GM18861 (cell line): ENCODE data around the gene FOCAD.

Source experiments
- ATAC-seq: cut with Tn5 transposase; IDR thresholded peaks from one replicate; pipeline ENCODE4 v1.9.1; 2021; ENCODE audit not compliant: unreplicated experiment

Gene FOCAD

DNA sequence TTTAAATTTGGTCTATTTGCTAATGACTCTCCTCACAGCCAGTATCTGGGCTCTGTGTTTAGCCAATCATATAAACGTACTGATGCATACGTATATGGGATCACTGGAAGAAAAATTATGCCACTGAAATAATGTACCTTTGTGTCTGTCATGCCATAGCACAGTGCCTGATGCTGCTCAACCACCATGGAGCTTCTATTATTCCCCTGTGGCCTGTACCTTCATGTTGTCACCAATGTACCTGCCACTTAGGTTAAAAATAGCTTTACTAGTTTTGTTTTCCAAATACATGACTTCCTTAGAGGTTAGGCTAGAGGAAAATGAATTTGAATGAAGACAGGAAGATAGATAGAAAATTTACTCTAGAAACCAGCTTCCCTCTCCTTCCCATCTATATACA, 312.8 kb downstream of the FOCAD start:
- peak; percentile 79 for ATAC-seq

DNA sequence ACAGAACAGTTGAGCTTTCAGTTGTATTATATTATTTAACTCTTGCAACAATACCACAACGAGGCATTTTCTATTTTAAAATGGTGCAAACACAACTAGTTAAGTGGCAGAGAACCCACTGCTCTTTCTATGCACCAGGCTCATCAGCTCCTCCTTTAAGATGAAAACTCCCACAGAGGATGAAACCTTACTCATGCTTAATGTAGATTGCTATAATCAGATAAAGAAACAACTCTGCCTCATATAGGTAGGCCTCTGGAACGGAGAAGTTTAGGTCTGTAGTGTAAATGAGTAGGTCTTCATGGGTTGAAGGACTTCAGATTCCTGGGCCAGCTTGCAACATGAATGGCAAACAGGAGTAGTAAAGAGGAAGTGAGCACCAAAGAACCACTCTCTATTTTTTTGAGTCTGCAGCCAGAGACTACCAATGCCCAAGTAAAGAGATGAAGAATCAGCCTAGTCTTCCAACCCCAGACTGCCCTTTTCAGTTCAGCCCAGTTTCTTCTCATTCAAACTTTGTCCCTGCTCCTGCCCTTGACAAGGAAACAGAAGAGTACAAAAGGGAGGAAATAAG, 313.5 kb downstream of the FOCAD start:
- ATAC-seq = peak; percentile 55

DNA sequence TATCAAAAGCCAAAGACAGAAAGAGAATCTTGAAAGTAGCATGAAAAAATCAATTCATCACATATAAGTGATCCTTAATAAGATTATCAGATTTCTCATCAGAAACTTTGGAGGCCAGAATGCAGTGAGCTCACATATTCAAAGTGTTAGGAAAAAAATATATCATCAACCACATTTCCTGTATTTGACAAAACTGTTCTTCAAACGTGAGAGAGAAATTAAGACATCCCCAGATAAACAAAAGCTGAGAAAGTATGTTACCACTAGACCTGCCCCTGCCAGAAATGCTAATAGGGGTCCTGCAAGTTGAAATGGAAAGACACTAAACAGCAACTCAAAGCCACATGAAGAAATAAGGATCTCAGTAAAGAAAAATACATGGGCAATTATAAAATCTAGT, 317.5 kb downstream of the FOCAD start:
- no peak for ATAC-seq

DNA sequence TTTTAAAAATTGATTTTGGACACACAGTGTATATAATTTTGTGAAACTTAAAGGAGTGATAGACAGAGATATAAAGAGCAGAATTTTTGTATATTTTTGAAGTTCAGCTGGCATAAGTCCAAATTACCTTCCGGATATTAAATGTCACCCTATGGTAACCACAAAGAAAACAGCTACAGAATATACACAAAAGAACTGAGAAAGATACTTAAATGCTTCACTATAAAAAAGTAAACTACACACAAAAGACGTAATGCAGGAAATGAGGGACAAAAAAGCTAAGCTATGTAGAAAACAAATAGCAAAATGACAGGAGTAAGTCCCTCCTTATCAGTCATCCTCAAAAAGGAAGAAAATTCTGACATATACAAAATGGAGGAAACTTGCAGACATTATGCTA, 318.0 kb downstream of the FOCAD start:
- ATAC-seq = no peak

DNA sequence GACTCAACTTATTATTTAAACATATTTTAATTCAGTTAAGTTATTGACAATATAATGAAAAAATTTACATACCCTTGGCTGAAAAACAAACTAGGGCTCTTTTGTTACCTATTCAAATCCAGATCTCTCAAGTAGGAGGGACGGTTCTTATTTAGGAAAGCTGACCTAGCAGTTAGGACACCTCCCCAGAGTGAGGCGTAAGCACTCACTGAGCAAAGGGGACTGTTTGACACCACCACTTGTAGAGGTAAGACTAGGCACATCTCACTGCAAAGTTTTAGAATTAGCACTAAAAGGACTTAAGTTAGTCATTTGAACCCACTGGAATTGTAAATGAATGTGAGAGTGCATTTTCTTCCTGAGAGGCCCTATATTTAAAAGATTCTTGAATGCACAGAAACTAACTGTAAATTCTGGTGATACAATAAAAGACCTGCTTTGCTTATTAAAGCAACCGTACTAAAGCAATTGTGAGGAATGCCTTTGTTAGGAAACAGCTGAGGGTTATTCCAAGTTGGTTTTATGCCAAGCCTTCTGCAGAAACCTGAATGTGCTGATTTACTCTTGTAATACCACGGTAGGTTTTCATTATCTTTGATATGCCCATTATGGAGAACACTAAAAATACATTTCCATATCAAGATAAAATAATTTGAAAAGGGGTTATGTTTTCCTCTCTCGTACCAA, 331.2 kb downstream of the FOCAD start:
- no peak for ATAC-seq

DNA sequence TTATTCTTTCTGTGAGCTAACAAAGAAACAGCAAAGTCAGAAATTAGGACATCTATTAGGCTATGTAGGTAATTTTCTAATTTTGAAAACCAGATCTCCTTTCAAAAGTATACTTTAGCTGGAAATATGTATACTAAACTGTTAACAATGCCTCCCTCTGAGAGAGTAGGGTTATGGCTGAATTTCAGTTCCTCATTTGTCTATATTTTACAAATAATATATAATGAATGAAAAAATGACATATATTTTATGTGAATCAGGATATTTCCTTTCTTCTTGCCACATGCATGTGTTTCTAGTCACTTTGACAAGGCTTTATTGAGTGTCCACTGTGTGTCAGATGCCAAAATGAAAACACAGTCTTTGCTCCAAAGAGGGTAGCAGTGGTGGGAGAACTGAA, 331.9 kb downstream of the FOCAD start:
- no peak for ATAC-seq

DNA sequence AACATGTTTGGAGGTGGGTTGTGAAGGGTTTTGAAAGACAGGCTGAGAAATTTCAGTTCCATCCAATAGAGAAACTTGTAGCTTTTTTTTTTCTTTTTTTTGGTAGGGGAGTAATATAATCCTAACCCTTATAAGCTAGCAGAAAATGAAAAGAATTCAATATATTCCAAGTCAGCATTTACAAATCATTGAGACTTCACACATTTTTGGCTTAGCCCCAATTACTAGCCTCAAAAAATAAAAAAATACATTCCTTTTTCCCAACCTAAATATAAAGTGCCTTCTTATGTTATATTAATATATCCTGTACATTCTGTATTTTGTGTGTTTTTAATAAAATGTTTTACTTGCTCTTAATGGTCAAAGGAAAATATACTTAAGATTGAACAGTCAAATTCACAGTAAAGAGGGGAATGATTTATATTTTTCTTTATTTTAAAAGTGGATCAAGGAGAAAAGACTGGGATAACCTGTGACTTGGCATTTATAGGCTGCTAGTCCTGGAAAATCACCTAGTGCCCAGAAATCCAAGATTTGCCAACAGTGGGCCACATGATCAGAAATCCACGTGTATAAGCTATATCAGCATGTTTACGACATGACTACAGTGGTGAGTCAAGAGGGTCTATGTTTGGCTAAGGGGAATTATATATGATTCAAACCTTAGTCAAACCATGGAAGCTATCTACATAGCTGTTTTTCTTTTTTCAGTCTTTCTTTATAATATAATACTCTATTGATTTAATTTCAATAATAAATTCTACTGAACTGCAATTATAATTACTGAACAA, 332.8 kb downstream of the FOCAD start:
- ATAC-seq = no peak

DNA sequence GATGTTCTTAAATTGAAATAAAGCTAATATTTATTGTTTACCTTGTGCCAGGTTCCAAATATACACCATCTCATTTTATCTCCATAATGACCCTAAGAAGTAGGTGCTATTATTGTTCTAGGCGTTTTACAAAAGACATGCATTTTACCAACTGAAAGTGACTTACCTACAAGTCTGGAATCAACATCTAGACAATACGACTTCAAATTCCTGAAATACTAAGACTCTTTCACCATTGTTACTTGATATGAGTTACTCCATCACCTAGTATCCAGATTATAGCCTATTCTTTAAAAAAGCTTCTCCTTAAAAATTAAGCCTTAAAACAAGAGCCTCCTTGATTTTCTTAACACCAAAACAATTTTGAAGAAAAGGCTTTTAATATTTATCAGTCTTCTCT, 334.1 kb downstream of the FOCAD start:
- no peak for ATAC-seq

DNA sequence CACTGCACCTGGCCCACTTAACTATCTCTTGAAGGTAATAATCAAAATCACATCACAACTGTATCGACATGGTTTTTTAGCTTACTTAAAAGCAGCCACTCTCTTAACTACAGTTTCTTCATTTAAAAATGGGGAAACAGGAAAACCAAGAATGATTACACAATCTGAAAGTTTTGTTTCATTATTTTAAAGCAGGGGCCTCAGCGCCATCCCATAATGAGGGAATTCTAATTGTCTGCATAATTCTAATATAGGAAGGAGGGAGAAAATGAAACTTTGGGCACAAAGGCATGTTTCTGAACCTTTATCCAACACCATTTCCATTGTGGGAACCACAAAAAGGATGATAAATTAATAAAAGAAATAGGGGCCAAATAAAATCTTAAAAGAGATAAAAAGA, 339.8 kb downstream of the FOCAD start:
- ATAC-seq = no peak

DNA sequence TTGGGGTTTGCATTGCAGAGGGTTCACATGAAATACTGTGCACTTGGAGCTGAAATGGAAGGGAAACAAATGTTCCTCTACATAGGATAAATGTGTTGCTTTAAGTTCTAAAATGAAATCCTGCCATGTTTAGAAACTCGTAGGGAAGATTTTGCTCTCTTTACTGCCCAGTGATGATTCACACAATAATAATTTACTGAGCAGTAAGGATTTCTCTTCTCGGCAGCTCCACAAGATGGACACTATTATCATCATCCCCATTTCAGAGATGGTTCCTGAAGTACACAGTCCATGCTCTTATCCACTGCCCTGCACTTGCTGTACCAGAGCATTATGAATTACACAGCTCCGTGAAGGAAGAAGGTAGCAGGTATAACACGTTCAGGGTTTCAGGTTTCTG, 343.2 kb downstream of the FOCAD start:
- no peak for ATAC-seq

DNA sequence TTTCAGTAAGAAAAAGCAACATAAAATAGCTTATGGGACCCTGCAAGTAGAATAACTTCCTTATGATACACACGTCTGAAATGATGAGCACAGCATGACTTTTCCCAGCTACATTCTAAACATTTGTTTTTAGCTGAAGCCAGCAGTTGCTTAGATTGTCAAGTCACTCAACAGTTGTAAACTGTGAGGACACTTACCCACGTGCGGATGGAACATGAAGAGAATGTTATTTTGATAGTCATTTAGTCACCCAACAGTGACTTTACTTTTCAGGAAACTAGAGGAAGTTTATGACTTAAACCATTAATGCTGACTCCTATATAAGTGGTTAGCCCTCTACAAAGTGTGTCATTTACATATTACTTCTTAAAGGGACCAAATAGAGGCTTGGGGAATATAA, 344.4 kb downstream of the FOCAD start:
- no peak for ATAC-seq

DNA sequence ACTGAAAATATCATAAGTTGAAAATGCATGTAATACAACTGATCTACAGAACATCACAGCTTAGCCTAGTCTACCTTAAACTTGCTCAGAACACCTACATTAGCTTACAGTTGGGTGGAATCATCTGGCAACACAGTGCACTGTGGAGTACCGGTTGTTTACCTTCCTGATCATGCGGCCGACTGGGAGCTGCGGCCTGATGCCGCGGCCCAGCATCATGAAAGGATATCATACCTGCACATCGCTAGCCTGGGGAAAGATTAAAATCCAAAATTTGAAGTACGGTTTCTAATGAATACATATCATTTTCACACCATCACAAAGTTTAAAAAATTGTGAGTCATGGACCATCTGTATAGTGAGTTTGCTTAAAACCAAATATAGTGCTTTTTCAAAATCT, 345.6 kb downstream of the FOCAD start:
- no peak for ATAC-seq

DNA sequence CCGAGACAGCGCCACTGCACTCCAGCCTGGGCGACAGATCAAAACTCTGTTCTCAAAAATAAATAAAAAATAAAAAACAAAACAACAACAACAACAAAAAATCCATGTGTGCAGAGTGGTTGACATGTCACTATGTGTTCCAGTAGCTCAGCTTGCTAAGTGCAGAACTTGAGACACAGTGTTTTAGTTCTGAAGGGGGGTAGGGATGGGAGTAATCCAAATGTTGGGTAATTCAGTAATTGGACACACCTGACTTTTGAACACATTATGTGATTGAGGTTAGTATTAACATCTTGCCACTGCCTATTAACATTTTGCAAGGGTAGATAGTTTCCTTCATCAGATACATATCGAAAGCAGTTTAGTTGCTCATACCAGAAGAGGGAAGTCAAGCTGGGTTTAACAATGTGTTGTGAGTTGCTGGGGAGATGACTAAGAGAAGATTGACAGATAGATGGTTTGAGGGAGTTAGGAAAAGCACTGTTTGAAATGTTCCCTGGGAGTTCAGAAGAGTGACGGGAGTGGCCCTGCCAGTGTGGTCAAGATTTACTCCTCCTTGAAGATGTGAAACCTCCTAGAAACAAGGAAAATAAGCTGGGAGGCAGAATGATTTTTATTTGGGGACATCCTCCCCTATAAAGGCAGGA, 346.5 kb downstream of the FOCAD start:
- peak; percentile 90 for ATAC-seq

DNA sequence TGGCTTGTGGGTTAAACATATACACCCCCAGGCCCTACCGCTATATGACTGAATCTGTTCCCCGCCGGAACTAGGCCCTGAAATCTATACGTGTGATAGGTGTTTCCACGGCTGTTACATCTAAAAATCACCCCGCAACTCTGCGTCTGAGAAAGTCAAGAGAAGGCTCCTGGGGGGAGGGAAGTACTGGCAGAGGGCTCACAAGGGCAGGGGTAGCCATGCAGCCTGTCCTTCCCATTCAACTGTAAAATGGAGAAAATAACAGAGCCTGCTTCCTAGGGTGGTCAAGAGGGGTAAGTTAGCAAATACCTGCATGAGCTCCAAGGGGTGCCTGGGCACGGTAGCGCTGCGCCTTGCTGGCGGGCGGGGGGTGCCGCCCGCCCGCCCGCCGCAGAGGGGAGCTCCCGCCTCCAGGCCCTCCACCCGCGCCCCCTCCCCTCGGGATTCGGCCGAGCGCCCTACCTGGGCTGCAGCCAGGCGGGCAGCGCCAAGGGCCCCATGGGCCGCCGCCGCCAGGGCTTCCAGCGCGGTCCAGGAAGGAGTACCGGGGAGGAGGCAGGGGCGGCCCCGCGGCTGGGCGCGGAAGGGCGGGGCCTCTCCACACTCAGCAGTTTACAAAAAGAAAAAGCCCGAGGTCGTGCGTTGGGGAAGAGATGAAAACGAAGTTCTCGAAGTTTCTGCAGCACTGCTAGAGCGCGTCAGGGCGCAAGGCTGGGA, 347.2 kb downstream of the FOCAD start, which contains the start of gene HACD4:
HACD4 (minus strand) TSS at position 550 of the 717 bp plus-strand sequence; CDS start at position 500, 50 bp downstream.
- ATAC-seq = peak; percentile 56

DNA sequence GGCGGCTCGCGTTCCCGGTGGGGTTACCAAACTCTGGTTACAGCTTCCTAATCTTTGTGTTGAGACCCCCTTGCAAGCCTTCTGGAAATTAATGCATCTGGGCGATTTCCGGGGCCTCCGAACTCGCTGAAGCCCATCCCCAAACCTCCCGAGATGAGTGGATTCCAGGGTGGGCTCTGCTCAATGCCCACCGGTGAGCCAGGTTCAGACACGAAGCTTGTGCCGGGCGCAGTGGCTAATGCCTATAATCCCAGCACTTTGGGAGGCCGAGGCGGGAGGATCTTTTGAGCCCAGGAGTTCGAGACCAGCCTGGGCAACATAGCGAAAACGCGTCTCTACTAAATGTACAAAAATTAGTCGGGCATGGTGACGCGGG, 347.7 kb downstream of the FOCAD start:
- ATAC-seq = no peak

DNA sequence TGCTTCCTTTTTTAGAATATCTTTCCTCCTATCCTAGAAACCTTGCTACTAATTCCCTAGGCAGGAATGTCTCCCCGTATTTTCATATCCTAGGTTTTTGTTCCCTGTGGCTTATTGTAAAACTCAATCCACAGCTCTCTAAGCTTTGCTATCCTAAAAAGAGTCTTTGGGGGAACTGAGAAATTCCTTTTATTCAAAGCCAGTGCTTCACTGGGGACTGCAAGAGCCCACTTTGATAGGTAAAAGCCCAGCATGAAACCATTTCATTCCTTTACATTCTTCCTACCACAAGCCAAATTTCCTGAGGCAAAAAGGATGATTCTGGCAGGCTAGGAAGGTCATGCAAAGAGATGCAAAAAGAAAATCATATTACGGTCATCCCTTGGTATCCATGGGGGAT, 353.2 kb downstream of the FOCAD start:
- no peak for ATAC-seq

DNA sequence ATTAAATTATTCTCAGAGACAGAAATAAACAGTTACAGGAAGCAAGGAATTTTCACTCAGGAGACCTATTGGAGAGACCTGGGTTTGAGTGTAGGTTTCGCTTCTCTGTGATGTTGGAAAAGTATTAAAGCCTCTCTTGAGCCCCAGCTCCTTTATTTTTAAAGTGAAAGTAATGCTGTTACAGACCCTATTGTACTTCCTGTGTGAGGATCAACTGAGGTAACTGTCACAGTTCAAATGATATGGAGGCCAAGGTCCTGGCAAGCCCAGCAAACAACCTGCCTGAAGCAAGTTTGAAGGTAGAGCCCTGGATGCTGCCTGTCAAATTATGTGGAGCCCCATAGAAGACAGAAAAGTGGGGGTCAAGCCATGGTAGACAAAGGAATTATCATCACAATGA, 355.2 kb downstream of the FOCAD start:
- no peak for ATAC-seq

DNA sequence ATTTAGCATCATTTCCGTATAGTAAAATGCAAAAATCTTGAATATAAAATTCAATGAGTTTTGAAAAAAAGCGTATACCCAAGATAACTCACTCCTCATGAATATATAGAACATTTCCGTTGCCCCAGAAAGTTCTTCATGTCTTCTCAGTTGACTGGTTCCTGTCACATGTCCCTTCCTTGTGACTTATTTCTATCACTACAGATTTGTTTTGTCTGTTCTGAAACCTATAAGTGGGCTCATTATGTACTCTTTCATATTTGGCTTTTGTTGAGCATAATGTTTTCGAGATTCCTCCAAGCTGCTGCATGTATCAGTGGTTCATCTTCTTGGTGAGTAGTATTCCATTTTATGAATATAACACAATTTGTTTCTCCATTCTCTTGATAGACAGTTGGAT, 358.4 kb downstream of the FOCAD start:
- ATAC-seq = no peak

DNA sequence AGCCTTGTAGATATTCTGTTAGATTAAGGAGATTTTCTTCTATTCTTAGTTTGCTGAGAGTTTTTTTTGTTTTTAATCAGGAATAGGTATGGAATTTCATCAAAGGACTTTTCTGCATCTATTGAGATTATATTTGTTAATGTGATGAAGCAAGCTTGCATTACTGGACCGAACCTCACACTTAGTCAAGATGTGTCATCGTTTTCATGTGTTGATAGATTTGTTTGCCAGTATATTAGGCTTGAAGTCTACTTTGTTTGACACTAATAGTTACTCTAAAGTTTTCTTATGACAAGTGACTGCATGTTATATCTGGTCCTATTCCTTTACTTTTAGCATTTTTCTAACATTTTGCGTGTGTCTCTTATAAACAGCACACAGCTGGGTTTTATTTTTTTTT, 359.8 kb downstream of the FOCAD start:
- ATAC-seq = no peak
